ENCODE data around the gene ADCY9. TPM values are rescaled to one million over a fixed set of nuclear protein-coding genes. Genes with fewer than 3 reads are reported as not detected.
A peak's percentile ranks its signal among the peaks of the same experiment; 100 is the strongest.

The ADCY9 gene
- total RNA-seq, 1 donor from 2014 or later, result 26.9 TPM

GRCh38 chr16:4070936-4071335, 45.3 kb downstream of the ADCY9 start:
- no peaks in the 10 kb centered on the region for H3K27me3 Mint-ChIP-seq (ENCODE audit: unreplicated experiment)

GRCh38 chr16:4067262-4068001, 48.8 kb downstream of the ADCY9 start:
- H3K36me3 Mint-ChIP-seq (ENCODE audit: unreplicated experiment), result peaks cover 16% of the 10 kb centered on the region
- H3K27me3 Mint-ChIP-seq (ENCODE audit: unreplicated experiment), result no peaks in the 10 kb centered on the region
- no peak for TF ChIP-seq CTCF (IDR thresholded peaks at IDR 0.05)
- DNase-seq (ENCODE audit: extremely low spot score, unreplicated experiment), result no peak
- H3K4me1 Mint-ChIP-seq (ENCODE audit: unreplicated experiment), result peaks cover 9% of the 10 kb centered on the region
- H3K9me3 Mint-ChIP-seq (ENCODE audit: unreplicated experiment), result peaks cover 16% of the 10 kb centered on the region
- no peak overlapping the region for H3K4me3 Mint-ChIP-seq (ENCODE audit: unreplicated experiment)
- peak overlapping the region; percentile 16 for H3K27ac Mint-ChIP-seq (ENCODE audit: unreplicated experiment)

More at GRCh38 chr16:4070936-4071335, 45.3 kb downstream of the ADCY9 start:
- H3K4me3 Mint-ChIP-seq (ENCODE audit: unreplicated experiment), result no peak overlapping the region
- DNase-seq (ENCODE audit: extremely low spot score, unreplicated experiment), result no peak
- H3K36me3 Mint-ChIP-seq (ENCODE audit: unreplicated experiment), result peaks cover 6% of the 10 kb centered on the region
- H3K27ac Mint-ChIP-seq (ENCODE audit: unreplicated experiment), result no peak overlapping the region
- TF ChIP-seq CTCF (IDR thresholded peaks at IDR 0.05), result no peak
- H3K4me1 Mint-ChIP-seq (ENCODE audit: unreplicated experiment), result peaks cover 7% of the 10 kb centered on the region
- H3K9me3 Mint-ChIP-seq (ENCODE audit: unreplicated experiment), result no peaks in the 10 kb centered on the region

GRCh38 chr16:4064950-4065352, 51.3 kb downstream of the ADCY9 start:
- Mint-ChIP-seq H3K27ac (ENCODE audit: unreplicated experiment) (no peak overlapping the region), H3K4me3 (ENCODE audit: unreplicated experiment) (no peak overlapping the region), H3K4me1 (ENCODE audit: unreplicated experiment) (peaks cover 9% of the 10 kb centered on the region), H3K27me3 (ENCODE audit: unreplicated experiment) (no peaks in the 10 kb centered on the region), H3K9me3 (ENCODE audit: unreplicated experiment) (peaks cover 33% of the 10 kb centered on the region), H3K36me3 (ENCODE audit: unreplicated experiment) (peaks cover 28% of the 10 kb centered on the region)
- TF ChIP-seq CTCF (IDR thresholded peaks at IDR 0.05), result no peak
- no peak for DNase-seq (ENCODE audit: extremely low spot score, unreplicated experiment)

- H3K9me3 Mint-ChIP-seq (ENCODE audit: unreplicated experiment), result peaks cover 33% of the 10 kb centered on the region
Observed at GRCh38 chr16:4062212-4062802, 53.9 kb downstream of the ADCY9 start.

More at GRCh38 chr16:4062212-4062802, 53.9 kb downstream of the ADCY9 start:
- Mint-ChIP-seq H3K27ac (ENCODE audit: unreplicated experiment) (no peak overlapping the region), H3K4me1 (ENCODE audit: unreplicated experiment) (peaks cover 11% of the 10 kb centered on the region), H3K4me3 (ENCODE audit: unreplicated experiment) (no peak overlapping the region), H3K36me3 (ENCODE audit: unreplicated experiment) (peaks cover 27% of the 10 kb centered on the region), H3K27me3 (ENCODE audit: unreplicated experiment) (no peaks in the 10 kb centered on the region)
- TF ChIP-seq CTCF (IDR thresholded peaks at IDR 0.05), result no peak
- DNase-seq (ENCODE audit: extremely low spot score, unreplicated experiment), result no peak
